ENCODE data around the gene PXDN. TPM values are rescaled to one million over a fixed set of nuclear protein-coding genes. Genes with fewer than 3 reads are reported as not detected.
"Not testable (repeated sequence)": the region's sequence is repeated elsewhere in the genome, so short reads cannot be mapped to it uniquely, and the experiment has no call there.

The PXDN gene
- total RNA-seq, 1 donor from 2014 or later, result 27.5 TPM

- no peak for DNase-seq (ENCODE audit: low spot score)
Measured at GRCh38 chr2:1694371-1695271, 49.7 kb downstream of the PXDN start.

GRCh38 chr2:1693723-1694122 lies 50.6 kb downstream of the PXDN start:
- intact Hi-C loops (cut with DNase I), result no loop called here
- DNase-seq (ENCODE audit: low spot score), result no peak

More at GRCh38 chr2:1694371-1695271, 49.7 kb downstream of the PXDN start:
- intact Hi-C loops (cut with DNase I), result no loop called here

GRCh38 chr2:1692342-1692741 lies 52.0 kb downstream of the PXDN start:
- no peak for DNase-seq (ENCODE audit: low spot score)
- intact Hi-C loops (cut with DNase I), result no loop called here

- intact Hi-C loops (cut with DNase I), result no loop called here
- no peak for DNase-seq (ENCODE audit: low spot score)
Measured at GRCh38 chr2:1691366-1691765, 52.9 kb downstream of the PXDN start.

- intact Hi-C loops (cut with DNase I), result no loop called here
Measured at GRCh38 chr2:1690056-1690775, 54.1 kb downstream of the PXDN start.

GRCh38 chr2:1688859-1689258 lies 55.5 kb downstream of the PXDN start:
- intact Hi-C loops (cut with DNase I), result no loop called here
- DNase-seq (ENCODE audit: low spot score), result no peak

More at GRCh38 chr2:1690056-1690775, 54.1 kb downstream of the PXDN start:
- DNase-seq (ENCODE audit: low spot score), result no peak

GRCh38 chr2:1688161-1688560 lies 56.2 kb downstream of the PXDN start:
- peak; percentile 53 for DNase-seq (ENCODE audit: low spot score)
- intact Hi-C loops (cut with DNase I), result no loop called here

GRCh38 chr2:1687254-1687653 lies 57.1 kb downstream of the PXDN start:
- intact Hi-C loops (cut with DNase I), result no loop called here
- DNase-seq (ENCODE audit: low spot score), result no peak

- DNase-seq (ENCODE audit: low spot score), result no peak
- intact Hi-C loops (cut with DNase I), result no loop called here
Measured at GRCh38 chr2:1686784-1687105, 57.6 kb downstream of the PXDN start.

- no peak for DNase-seq (ENCODE audit: low spot score)
- intact Hi-C loops (cut with DNase I), result no loop called here
Measured at GRCh38 chr2:1685957-1686783, 58.1 kb downstream of the PXDN start.

GRCh38 chr2:1685078-1685956 lies 59.0 kb downstream of the PXDN start:
- intact Hi-C loops (cut with DNase I), result no loop called here
- no peak for DNase-seq (ENCODE audit: low spot score)

- intact Hi-C loops (cut with DNase I), result no loop called here
- no peak for DNase-seq (ENCODE audit: low spot score)
Measured at GRCh38 chr2:1683297-1683696, 61.0 kb downstream of the PXDN start.

GRCh38 chr2:1682181-1682440 lies 62.2 kb downstream of the PXDN start:
- no peak for DNase-seq (ENCODE audit: low spot score)
- intact Hi-C loops (cut with DNase I), result no loop called here

- DNase-seq (ENCODE audit: low spot score), result no peak
- intact Hi-C loops (cut with DNase I), result no loop called here
Measured at GRCh38 chr2:1681323-1682180, 62.8 kb downstream of the PXDN start.

- intact Hi-C loops (cut with DNase I), result no loop called here
Measured at GRCh38 chr2:1681017-1681318, 63.3 kb downstream of the PXDN start.

GRCh38 chr2:1680222-1681016 lies 63.9 kb downstream of the PXDN start:
- intact Hi-C loops (cut with DNase I), result no loop called here
- DNase-seq (ENCODE audit: low spot score), result no peak

More at GRCh38 chr2:1681017-1681318, 63.3 kb downstream of the PXDN start:
- no peak for DNase-seq (ENCODE audit: low spot score)

GRCh38 chr2:1679488-1680039 lies 64.8 kb downstream of the PXDN start:
- intact Hi-C loops (cut with DNase I), result not testable (repeated sequence)

GRCh38 chr2:1679065-1679464 lies 65.2 kb downstream of the PXDN start:
- intact Hi-C loops (cut with DNase I); DNase-seq (ENCODE audit: low spot score): not testable (repeated sequence)

More at GRCh38 chr2:1679488-1680039, 64.8 kb downstream of the PXDN start:
- peak; percentile 53 for DNase-seq (ENCODE audit: low spot score)
